Measurements from ENCODE around the gene ORC5. TPM values are rescaled to one million over a fixed set of nuclear protein-coding genes. Genes with fewer than 3 reads are reported as not detected.
"Not testable (repeated sequence)": the region's sequence is repeated elsewhere in the genome, so short reads cannot be mapped to it uniquely, and the experiment has no call there.

Gene ORC5
- total RNA-seq, 4 donors from 2014 or later = 18.3 to 45.3 (median 30.3) TPM

DNA sequence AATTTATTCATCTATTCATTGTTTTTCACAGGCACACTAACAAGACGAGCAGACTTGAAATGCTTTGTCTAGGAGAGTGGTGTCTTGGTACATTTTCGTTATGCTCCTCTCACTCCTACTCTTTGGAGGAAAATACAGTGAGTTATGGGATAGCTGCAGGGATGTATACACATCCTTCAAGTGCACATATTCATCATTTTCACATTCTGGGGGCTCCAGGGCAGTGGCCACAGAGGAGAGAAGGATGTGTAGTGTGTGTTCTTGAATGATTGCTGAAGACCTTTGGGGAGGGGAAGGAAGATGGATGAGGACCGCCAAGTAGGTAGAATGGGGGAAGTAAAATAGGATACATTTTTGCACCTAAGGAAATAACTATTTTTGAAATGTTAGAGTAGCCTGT is 34.8 kb upstream of the ORC5 start:
- no peaks in the 10 kb centered on the region for H3K9me3 ChIP-seq
- TF ChIP-seq, protein P1, sequence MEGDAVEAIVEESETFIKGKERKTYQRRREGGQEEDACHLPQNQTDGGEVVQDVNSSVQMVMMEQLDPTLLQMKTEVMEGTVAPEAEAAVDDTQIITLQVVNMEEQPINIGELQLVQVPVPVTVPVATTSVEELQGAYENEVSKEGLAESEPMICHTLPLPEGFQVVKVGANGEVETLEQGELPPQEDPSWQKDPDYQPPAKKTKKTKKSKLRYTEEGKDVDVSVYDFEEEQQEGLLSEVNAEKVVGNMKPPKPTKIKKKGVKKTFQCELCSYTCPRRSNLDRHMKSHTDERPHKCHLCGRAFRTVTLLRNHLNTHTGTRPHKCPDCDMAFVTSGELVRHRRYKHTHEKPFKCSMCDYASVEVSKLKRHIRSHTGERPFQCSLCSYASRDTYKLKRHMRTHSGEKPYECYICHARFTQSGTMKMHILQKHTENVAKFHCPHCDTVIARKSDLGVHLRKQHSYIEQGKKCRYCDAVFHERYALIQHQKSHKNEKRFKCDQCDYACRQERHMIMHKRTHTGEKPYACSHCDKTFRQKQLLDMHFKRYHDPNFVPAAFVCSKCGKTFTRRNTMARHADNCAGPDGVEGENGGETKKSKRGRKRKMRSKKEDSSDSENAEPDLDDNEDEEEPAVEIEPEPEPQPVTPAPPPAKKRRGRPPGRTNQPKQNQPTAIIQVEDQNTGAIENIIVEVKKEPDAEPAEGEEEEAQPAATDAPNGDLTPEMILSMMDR (IDR thresholded peaks at IDR 0.05) = no peak
- TF ChIP-seq POLR2A (IDR thresholded peaks at IDR 0.05) (no peak), EP300 (IDR thresholded peaks at IDR 0.05) (no peak), POLR2AphosphoS5 (IDR thresholded peaks at IDR 0.05) (no peak)
- ATAC-seq = no peak
- H3K4me3 ChIP-seq = no peak overlapping the region
- WGBS, 2 donors (ENCODE audit: low coverage in 1 of 2) = 45 to 52% methylated on average over 3 of the region's 3 CpGs
- no peak overlapping the region for H3K27ac ChIP-seq
- no peaks in the 10 kb centered on the region for H3K36me3 ChIP-seq
- no peaks in the 10 kb centered on the region for H3K4me1 ChIP-seq
- H3K27me3 ChIP-seq = peaks cover 1% of the 10 kb centered on the region

DNA sequence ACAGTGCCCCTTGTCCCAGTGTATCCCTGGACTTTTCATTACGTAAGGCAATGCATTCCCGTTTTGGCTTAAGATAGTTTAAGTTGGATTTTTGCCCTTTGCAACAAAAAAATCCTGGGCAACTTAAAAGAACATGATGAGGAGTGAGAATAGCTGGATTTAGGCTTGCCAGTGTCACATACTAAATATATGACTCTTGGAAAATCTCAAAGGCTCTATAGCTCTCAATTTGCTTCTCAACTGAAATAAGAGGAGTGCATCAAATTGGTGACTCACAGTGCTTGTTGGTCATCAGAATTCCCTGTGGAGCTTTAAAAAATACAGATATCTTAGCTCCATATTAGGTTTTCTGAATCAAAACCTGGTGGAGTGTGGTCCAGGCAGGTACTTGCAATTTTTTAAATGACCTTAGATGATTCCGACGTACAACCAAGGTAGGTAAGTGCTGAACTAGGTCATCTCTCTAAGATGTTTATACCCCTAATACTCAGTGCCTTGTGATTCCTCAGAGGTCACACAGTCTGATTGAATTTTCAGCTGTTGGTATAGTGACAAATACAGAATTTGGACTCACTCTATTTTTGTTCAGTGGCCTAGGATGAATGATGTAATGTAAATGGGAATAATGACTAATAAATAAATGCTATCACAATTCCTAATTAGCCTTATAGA is 33.9 kb upstream of the ORC5 start:
- Histone ChIP-seq H3K36me3 (no peaks in the 10 kb centered on the region), H3K4me3 (no peak overlapping the region), H3K27ac (no peak overlapping the region), H3K27me3 (peaks cover 6% of the 10 kb centered on the region), H3K4me1 (no peaks in the 10 kb centered on the region), H3K9me3 (no peaks in the 10 kb centered on the region)
- WGBS, 2 donors (ENCODE audit: low coverage in 1 of 2) = 69 to 83% methylated on average over 3 to 4 of the region's 4 CpGs
- no peak for ATAC-seq
- TF ChIP-seq, protein P1 (IDR thresholded peaks at IDR 0.05) = no peak
- TF ChIP-seq EP300 (IDR thresholded peaks at IDR 0.05) (no peak), POLR2AphosphoS5 (IDR thresholded peaks at IDR 0.05) (no peak), POLR2A (IDR thresholded peaks at IDR 0.05) (no peak)

DNA sequence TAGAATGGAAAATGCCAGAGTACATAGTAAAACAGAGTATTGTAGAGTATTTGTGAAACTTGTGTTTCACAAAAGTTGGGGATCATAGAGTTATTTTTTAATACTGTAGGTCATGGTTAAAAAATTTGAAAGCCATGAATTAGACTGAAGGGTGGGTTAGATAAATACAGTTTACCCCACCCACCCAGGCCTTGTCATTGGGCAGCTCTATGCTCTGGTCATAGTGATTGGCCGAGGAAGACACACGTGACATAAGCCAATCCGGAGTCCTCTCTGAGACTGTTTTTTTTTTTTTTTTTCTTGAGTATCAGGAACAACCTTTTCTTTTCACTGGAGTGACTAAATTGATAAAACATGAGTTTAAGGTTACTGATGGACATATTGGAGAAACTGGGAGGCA is 33.3 kb upstream of the ORC5 start:
- Histone ChIP-seq H3K4me1 (no peaks in the 10 kb centered on the region), H3K9me3 (no peaks in the 10 kb centered on the region), H3K27ac (no peak overlapping the region), H3K36me3 (no peaks in the 10 kb centered on the region), H3K4me3 (no peak overlapping the region), H3K27me3 (peaks cover 6% of the 10 kb centered on the region)
- TF ChIP-seq POLR2A (IDR thresholded peaks at IDR 0.05) (no peak), EP300 (IDR thresholded peaks at IDR 0.05) (no peak), POLR2AphosphoS5 (IDR thresholded peaks at IDR 0.05) (no peak)
- TF ChIP-seq, protein P1 (IDR thresholded peaks at IDR 0.05) = no peak
- WGBS, 2 donors (ENCODE audit: low coverage in 1 of 2) = 88 to 92% methylated on average over 3 of the region's 3 CpGs
- no peak for ATAC-seq

DNA sequence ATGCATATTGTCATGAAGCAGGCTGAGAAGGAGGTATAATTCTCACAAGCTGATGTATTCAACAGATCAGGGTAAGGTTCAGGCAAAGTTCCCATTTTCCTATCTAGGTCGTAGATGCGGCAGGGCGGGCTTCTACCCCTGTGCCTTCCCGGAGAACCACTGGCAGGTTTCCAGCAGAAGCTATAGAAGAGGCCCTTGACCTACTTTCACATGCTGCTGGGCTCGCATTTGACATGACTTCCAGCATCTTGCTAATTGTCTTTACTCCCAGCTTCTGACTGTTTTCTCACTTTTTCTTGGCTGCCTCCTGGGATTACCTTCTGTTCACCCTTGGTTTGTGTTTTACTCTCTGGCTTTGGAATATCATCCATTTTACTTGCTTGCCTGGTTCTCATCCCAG is 32.6 kb upstream of the ORC5 start:
- ATAC-seq = no peak
- Histone ChIP-seq H3K36me3 (no peaks in the 10 kb centered on the region), H3K9me3 (no peaks in the 10 kb centered on the region), H3K4me1 (no peaks in the 10 kb centered on the region), H3K27me3 (peaks cover 6% of the 10 kb centered on the region), H3K27ac (no peak overlapping the region), H3K4me3 (no peak overlapping the region)
- TF ChIP-seq POLR2A (IDR thresholded peaks at IDR 0.05) = no peak
- TF ChIP-seq, protein P1 (IDR thresholded peaks at IDR 0.05) = no peak
- no peak for TF ChIP-seq EP300 (IDR thresholded peaks at IDR 0.05)
- no peak for TF ChIP-seq POLR2AphosphoS5 (IDR thresholded peaks at IDR 0.05)
- 50 to 54% methylated on average over 2 to 5 of the region's 5 CpGs for WGBS, 2 donors (ENCODE audit: low coverage in 1 of 2)

DNA sequence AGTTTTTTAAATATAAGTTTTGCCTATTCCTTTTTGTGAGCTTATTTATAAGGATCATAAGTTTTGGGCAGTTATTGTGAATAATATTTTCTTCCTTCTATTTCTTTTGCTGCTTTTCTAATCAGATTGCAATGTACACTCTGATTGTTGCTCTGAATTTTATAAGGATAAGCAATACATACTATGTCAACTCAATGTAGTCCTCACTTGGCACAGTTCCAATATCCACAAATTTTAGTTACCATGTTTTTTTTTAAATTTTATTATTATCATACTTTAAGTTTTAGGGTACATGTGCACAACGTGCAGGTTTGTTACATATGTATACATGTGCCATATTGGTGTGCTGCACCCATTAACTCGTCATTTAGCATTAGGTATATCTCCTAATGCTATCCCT is 27.2 kb upstream of the ORC5 start:
- 83 to 86% methylated on average over 2 of the region's 2 CpGs for WGBS, 2 donors (ENCODE audit: low coverage in 1 of 2)
- H3K36me3 ChIP-seq = not testable (repeated sequence)

More for the DNA sequence above, 27.2 kb upstream of the ORC5 start:
- not testable (repeated sequence) for H3K27me3 ChIP-seq, H3K9me3 ChIP-seq, H3K4me3 ChIP-seq, ATAC-seq, H3K4me1 ChIP-seq, H3K27ac ChIP-seq
